Left ventricle myocardium inferior (tissue), 1 donor: Measurements from ENCODE around the gene COMT. TPM values are rescaled to one million over a fixed set of nuclear protein-coding genes. Genes with fewer than 3 reads are reported as not detected.

ENCODE experiments used
- DNase-seq: peaks from one replicate; pipeline ENCODE4 v3.0.0-alpha.2; 2020
- H3K27ac ChIP-seq: fragments of 200-600 bp; replicated peaks from 2 replicates; pipeline ENCODE4 v1.8.0; 2021
- H3K27me3 ChIP-seq: fragments of 200-600 bp; 2 replicates; pipeline ENCODE4 v1.8.0; 2021; ENCODE audit warnings: low read depth
- H3K36me3 ChIP-seq: fragments of 200-600 bp; 2 replicates; pipeline ENCODE4 v1.8.0; 2021
- H3K4me1 ChIP-seq: fragments of 200-600 bp; 2 replicates; pipeline ENCODE4 v1.8.0; 2021
- H3K4me3 ChIP-seq: fragments of 200-600 bp; 2 replicates; pipeline ENCODE4 v1.8.0; 2021; ENCODE audit warnings: mild to moderate bottlenecking, moderate library complexity
- H3K9me3 ChIP-seq: fragments of 200-600 bp; replicated peaks from 2 replicates; pipeline ENCODE4 v1.8.0; 2021
- intact Hi-C: fragments of 100-400 bp; cut with micrococcal nuclease; formaldehyde crosslinking; loops from one replicate; pipeline ENCODE4 v1.11.0; 2022
- total RNA-seq: library from RNA; stranded (reverse); fragmentation: NEBNext Ultra II Directional; extraction: Animal tissue kit (Norgen Biotek cat#: 25700); gene quantifications from one replicate; pipeline ENCODE4 v1.2.1, GENCODE V29; 2021
- TF ChIP-seq, protein P1 (sequence below): fragments of 200-600 bp; IDR thresholded peaks from 2 replicates; pipeline ENCODE4 v1.8.0; 2021; ENCODE audit warnings: antibody characterized with exemption, mild to moderate bottlenecking, borderline replicate concordance
- donor health status: DM: no; HTN: yes; CAD: no; lungs with severe emphysema.

The COMT gene
- total RNA-seq, 1 donor from 2014 or later: 81.5 TPM

DNA sequence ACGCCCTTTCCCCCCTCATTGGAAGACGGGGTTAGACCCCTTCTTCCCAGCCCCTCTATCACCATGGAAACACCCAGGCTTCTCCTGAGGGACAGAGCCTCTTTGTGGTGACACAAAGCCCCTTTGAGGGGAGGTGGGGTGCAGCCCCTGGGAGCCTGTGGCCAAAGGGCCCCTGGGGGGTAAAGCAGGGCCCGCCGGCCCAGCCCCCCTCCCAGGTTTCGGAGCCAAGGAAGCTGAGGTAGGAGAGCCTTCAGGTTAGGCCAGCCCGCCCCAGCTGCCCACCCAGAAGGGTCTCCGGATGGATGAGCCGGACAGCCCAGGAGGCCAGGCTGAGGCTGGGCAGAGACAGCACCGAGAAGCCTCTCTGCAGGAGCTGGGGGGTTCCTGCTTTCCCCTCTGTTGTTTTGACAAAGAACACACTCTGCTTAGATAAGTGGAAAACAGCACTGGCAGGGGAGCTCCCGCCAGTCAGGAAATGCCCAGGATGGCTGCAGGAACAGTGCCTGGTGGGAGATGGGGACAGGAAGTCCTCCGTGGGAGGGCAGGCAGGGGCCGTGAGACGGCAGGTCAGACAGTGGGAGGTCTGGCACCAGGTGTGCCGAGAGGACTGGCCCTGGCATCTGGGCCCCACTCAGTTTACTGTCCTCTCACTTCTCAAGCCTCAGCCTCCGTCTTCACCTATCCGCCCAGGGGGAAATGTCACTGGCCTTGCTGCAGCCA lies 56.8 kb downstream of the COMT start:
- DNase-seq: no peak
- H3K27me3 ChIP-seq: no peaks in the 10 kb centered on the region
- H3K36me3 ChIP-seq: no peaks in the 10 kb centered on the region
- no peak overlapping the region for H3K4me3 ChIP-seq
- H3K9me3 ChIP-seq: peaks cover 8% of the 10 kb centered on the region
- peak overlapping the region; percentile 81 for H3K27ac ChIP-seq
- intact Hi-C loops: no loop called here
- peaks cover 66% of the 10 kb centered on the region for H3K4me1 ChIP-seq
- TF ChIP-seq, protein P1, sequence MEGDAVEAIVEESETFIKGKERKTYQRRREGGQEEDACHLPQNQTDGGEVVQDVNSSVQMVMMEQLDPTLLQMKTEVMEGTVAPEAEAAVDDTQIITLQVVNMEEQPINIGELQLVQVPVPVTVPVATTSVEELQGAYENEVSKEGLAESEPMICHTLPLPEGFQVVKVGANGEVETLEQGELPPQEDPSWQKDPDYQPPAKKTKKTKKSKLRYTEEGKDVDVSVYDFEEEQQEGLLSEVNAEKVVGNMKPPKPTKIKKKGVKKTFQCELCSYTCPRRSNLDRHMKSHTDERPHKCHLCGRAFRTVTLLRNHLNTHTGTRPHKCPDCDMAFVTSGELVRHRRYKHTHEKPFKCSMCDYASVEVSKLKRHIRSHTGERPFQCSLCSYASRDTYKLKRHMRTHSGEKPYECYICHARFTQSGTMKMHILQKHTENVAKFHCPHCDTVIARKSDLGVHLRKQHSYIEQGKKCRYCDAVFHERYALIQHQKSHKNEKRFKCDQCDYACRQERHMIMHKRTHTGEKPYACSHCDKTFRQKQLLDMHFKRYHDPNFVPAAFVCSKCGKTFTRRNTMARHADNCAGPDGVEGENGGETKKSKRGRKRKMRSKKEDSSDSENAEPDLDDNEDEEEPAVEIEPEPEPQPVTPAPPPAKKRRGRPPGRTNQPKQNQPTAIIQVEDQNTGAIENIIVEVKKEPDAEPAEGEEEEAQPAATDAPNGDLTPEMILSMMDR: no peak

DNA sequence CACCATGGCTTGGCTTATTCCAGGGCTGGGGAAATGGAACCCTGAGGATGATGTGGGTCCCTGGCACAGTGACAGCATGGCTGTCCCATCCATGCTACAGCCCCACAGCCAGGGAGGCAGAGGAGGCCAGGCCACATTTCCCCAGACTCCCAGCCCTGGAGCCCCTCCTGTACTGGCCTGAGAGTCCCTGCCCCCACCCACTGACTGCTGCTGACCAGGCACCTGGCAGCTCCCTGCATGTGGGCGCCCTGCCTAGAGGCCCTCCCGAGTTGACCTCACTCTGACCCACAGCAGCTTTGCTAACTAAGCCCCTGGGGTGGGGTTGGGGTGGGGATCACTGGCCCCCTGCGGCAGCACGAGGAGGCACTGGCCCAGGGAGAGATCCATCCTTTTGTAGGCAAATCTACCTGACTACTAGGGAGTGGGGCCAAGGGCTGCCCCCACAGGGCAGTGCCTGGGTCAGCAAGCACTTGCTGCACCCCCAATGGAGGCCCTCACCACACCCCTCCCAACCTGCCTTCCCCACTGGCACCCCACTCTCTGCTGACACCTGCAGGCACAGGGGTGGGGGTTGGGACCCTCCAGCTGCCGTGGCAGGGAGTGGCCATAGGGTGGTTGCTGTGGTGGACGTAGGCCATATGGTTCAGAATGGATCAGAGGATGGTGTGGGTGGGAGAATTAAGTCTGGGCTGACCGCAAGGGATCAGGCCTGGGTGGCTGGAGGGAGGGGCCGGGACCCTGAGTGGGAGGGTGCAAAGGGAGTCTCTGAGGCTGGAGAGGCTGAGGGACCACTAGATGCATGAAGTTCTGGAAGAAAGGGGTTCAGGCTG lies 57.6 kb downstream of the COMT start:
- no peaks in the 10 kb centered on the region for H3K27me3 ChIP-seq
- no peaks in the 10 kb centered on the region for H3K36me3 ChIP-seq
- peaks cover 66% of the 10 kb centered on the region for H3K4me1 ChIP-seq
- peak overlapping the region; percentile 81 for H3K27ac ChIP-seq
- no peak overlapping the region for H3K4me3 ChIP-seq
- TF ChIP-seq, protein P1: no peak
- no peak for DNase-seq
- H3K9me3 ChIP-seq: peaks cover 16% of the 10 kb centered on the region
- intact Hi-C loops: no loop called here

DNA sequence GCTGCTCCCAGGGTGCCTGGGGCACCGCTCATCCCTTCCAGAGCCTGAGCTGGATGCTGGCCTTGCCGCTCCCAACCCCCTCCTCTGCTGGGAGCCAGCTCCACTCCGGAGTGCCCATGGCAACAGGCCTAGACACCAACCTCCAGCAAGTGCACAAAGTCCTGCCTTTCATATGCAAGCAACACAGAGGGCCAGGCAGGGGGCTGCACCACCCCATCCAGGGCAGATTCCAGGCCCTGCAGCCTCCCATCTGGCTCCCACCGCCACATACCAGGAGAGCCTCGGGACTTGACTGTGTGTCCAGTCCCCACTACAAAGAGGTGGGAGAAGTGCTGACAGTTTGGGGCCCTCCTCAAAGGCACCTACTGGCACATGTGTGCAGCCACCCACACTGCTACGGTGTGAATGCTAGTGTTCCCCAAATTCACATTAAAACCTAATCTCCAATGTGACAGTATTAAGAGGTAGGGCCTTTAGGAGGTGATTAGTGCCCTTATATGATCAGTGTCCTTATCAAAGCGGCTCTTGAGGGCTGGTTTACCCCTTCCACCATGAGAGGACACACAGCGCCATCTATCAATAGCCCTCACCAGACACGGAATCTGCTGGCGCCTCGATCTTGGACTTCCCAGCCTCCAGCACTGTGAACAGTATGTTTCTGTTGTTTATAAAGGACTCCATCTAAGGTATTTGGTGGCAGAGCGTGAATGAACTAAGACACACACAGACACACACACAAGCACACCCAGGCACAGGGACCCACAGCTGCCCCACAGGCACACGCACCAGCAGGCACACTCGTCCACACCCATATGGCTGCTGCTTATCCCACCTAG lies 58.9 kb downstream of the COMT start:
- peak overlapping the region; percentile 81 for H3K27ac ChIP-seq
- intact Hi-C loops: no loop called here
- H3K27me3 ChIP-seq: no peaks in the 10 kb centered on the region
- H3K4me3 ChIP-seq: no peak overlapping the region
- H3K36me3 ChIP-seq: no peaks in the 10 kb centered on the region
- TF ChIP-seq, protein P1: no peak
- H3K9me3 ChIP-seq: peaks cover 21% of the 10 kb centered on the region
- peaks cover 62% of the 10 kb centered on the region for H3K4me1 ChIP-seq
- peak; percentile 61 for DNase-seq

DNA sequence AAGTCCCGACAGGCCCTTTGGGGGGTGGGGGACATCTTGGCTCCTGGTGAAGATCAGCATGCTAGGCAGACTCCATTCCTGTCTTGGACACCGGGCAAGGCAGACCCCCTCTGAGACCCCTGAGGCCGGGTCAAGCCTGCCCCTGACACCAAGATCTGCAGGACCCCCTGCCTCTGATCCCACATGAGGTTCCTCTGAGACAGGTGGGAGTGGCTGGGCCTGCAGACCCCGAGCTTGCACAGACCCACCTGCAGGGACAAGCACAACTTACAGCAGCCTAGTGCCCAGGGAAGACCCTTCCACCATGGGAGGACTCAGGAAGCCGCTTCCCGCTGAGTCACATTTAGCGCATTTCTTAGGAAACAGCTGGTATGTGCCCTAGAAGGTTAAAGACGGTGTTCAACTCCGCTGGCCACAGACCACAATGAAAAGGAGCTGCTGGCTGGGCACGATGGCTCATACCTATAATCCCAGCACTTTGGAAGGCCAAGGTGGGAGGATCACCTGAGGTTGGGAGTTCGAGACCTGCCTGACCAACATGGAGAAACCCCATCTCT lies 59.6 kb downstream of the COMT start:
- TF ChIP-seq, protein P1: no peak
- peaks cover 21% of the 10 kb centered on the region for H3K9me3 ChIP-seq
- peak overlapping the region; percentile 81 for H3K27ac ChIP-seq
- intact Hi-C loops: no loop called here
- no peaks in the 10 kb centered on the region for H3K27me3 ChIP-seq
- no peak for DNase-seq
- no peaks in the 10 kb centered on the region for H3K36me3 ChIP-seq
- no peak overlapping the region for H3K4me3 ChIP-seq
- H3K4me1 ChIP-seq: peaks cover 55% of the 10 kb centered on the region

DNA sequence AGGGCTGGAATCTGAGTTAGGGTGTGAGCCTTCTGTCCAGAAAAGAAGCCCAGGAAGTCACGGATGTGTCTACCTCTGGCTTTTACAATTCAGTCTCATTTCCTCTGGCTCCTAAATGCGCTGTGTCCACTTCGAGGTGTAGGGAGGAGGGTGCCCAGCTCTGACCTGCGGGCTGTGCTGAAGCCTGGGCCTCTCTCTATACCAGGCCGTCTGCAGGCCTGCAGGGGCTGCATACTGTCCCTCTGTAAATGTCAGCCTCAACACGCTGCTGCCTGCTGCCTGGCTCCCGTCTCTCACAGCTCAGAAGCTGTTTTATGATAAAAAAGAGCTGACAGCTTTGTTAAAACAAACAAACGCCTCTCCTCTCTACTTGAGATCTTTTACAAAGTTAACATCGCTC lies 60.6 kb downstream of the COMT start:
- intact Hi-C loops: no loop called here
- TF ChIP-seq, protein P1: no peak
- Histone ChIP-seq H3K4me1 (peaks cover 47% of the 10 kb centered on the region), H3K27me3 (no peaks in the 10 kb centered on the region), H3K36me3 (no peaks in the 10 kb centered on the region), H3K9me3 (peaks cover 21% of the 10 kb centered on the region), H3K27ac (peak overlapping the region; percentile 81), H3K4me3 (no peak overlapping the region)
- no peak for DNase-seq
